ENCODE data around the gene RTP1.
"Not testable (repeated sequence)": the region's sequence is repeated elsewhere in the genome, so short reads cannot be mapped to it uniquely, and the experiment has no call there.

Gene RTP1

GRCh38 chr3:187199463-187200050 is 2.3 kb downstream of the RTP1 start:
- DNase-seq, result not testable (repeated sequence)

- no peak for DNase-seq
Measured at GRCh38 chr3:187205683-187206082, 8.4 kb downstream of the RTP1 start.

GRCh38 chr3:187207062-187207461 is 9.8 kb downstream of the RTP1 start:
- no peak for DNase-seq

GRCh38 chr3:187207624-187208023 is 10.3 kb downstream of the RTP1 start:
- no peak for DNase-seq

- peak; percentile 73 for DNase-seq
Measured at GRCh38 chr3:187208159-187208558, 10.9 kb downstream of the RTP1 start.

GRCh38 chr3:187209491-187209890 is 12.2 kb downstream of the RTP1 start:
- DNase-seq, result no peak

GRCh38 chr3:187210091-187210490 is 12.8 kb downstream of the RTP1 start:
- DNase-seq, result no peak

GRCh38 chr3:187210545-187211327 is 13.4 kb downstream of the RTP1 start:
- DNase-seq, result no peak

- no peak for DNase-seq
Measured at GRCh38 chr3:187211532-187212195, 14.4 kb downstream of the RTP1 start.

GRCh38 chr3:187212196-187212545 is 14.9 kb downstream of the RTP1 start:
- DNase-seq, result no peak

- no peak for DNase-seq
Measured at GRCh38 chr3:187212705-187213104, 15.4 kb downstream of the RTP1 start.

- DNase-seq, result peak; percentile 15
Measured at GRCh38 chr3:187213616-187214015, 16.3 kb downstream of the RTP1 start.

GRCh38 chr3:187215460-187215859 is 18.2 kb downstream of the RTP1 start:
- no peak for DNase-seq

GRCh38 chr3:187222801-187223200 is 25.5 kb downstream of the RTP1 start:
- DNase-seq, result no peak

GRCh38 chr3:187223799-187224198 is 26.5 kb downstream of the RTP1 start:
- DNase-seq, result peak; percentile 70

GRCh38 chr3:187227658-187228258 is 30.5 kb downstream of the RTP1 start:
- no peak for DNase-seq

GRCh38 chr3:187228740-187229139 is 31.5 kb downstream of the RTP1 start:
- DNase-seq, result no peak

GRCh38 chr3:187230011-187230410 is 32.7 kb downstream of the RTP1 start:
- no peak for DNase-seq

- no peak for DNase-seq
Measured at GRCh38 chr3:187236962-187237361, 39.7 kb downstream of the RTP1 start.

GRCh38 chr3:187237741-187238140 is 40.5 kb downstream of the RTP1 start:
- DNase-seq, result no peak

GRCh38 chr3:187238239-187238638 is 41.0 kb downstream of the RTP1 start:
- no peak for DNase-seq

GRCh38 chr3:187238835-187239234 is 41.5 kb downstream of the RTP1 start:
- not testable (repeated sequence) for DNase-seq

GRCh38 chr3:187242435-187242834 is 45.1 kb downstream of the RTP1 start:
- DNase-seq, result no peak

- no peak for DNase-seq
Measured at GRCh38 chr3:187242900-187243299, 45.6 kb downstream of the RTP1 start.

Data from DMS79 (cell line).